HepG2 (cell line): ENCODE data around the gene HLF. TPM values are rescaled to one million over a fixed set of nuclear protein-coding genes. Genes with fewer than 3 reads are reported as not detected.
A peak's percentile ranks its signal among the peaks of the same experiment; 100 is the strongest.

Experiments used
- CENPT ChIP-seq: sonication (generic); formaldehyde crosslinking; IDR thresholded peaks from 2 replicates; pipeline ENCODE4 v1.8.0; 2022; ENCODE audit warnings: low read depth, mild to moderate bottlenecking, moderate library complexity, missing genetic modification reagents
- CHCHD3 ChIP-seq: sonication (generic); formaldehyde crosslinking; IDR thresholded peaks from 2 replicates; pipeline ENCODE4 v1.8.0; 2022; ENCODE audit warnings: mild to moderate bottlenecking, missing genetic modification reagents, moderate library complexity
- GPN1 ChIP-seq: sonication (generic); formaldehyde crosslinking; IDR thresholded peaks from 2 replicates; pipeline ENCODE4 v1.5.1; 2020; ENCODE audit warnings: missing genetic modification reagents, borderline replicate concordance
- HNRNPK ChIP-seq: fragments of 200-400 bp; formaldehyde crosslinking; IDR thresholded peaks from 2 replicates; pipeline ENCODE4 v1.6.1; 2018; ENCODE audit warnings: low read length, low read depth, moderate library complexity, mild to moderate bottlenecking; ENCODE audit not compliant: poor library complexity, severe bottlenecking
- HNRNPL ChIP-seq: fragments of 200-400 bp; formaldehyde crosslinking; IDR thresholded peaks from 2 replicates; pipeline ENCODE4 v1.6.1; 2017; ENCODE audit warnings: mild to moderate bottlenecking, low read depth, low read length
- JUNB ChIP-seq: sonication (generic); formaldehyde crosslinking; IDR thresholded peaks from 2 replicates; pipeline ENCODE4 v1.8.0; 2022; ENCODE audit warnings: missing genetic modification reagents, mild to moderate bottlenecking, borderline replicate concordance
- MTERF4 ChIP-seq: sonication (generic); formaldehyde crosslinking; IDR thresholded peaks from 2 replicates; pipeline ENCODE4 v1.8.0; 2023; ENCODE audit warnings: mild to moderate bottlenecking, missing genetic modification reagents
- NAIF1 ChIP-seq: sonication (generic); formaldehyde crosslinking; IDR thresholded peaks from 2 replicates; pipeline ENCODE4 v1.5.0; 2020; ENCODE audit warnings: mild to moderate bottlenecking, missing genetic modification reagents, borderline replicate concordance
- NFE2 ChIP-seq: sonication (generic); formaldehyde crosslinking; IDR thresholded peaks from 2 replicates; pipeline ENCODE4 v1.4.0; 2020; ENCODE audit warnings: missing genetic modification reagents
- RAD21 ChIP-seq: fragments of 450-650 bp; formaldehyde crosslinking; IDR thresholded peaks from 2 replicates; pipeline ENCODE4 v1.5.0; 2020; ENCODE audit warnings: mild to moderate bottlenecking
- TP53 ChIP-seq: sonication (generic); formaldehyde crosslinking; conservative IDR thresholded peaks from 2 replicates; pipeline ENCODE4 v1.4.0; 2020; ENCODE audit warnings: missing genetic modification reagents
- XBP1 ChIP-seq: sonication (generic); formaldehyde crosslinking; IDR thresholded peaks from 2 replicates; pipeline ENCODE4 v1.5.0; 2020; ENCODE audit warnings: missing genetic modification reagents
- ZBTB42 ChIP-seq: sonication (generic); formaldehyde crosslinking; IDR thresholded peaks from 2 replicates; pipeline ENCODE4 v1.5.0; 2020; ENCODE audit warnings: mild to moderate bottlenecking, missing genetic modification reagents
- ZFY ChIP-seq: sonication (generic); formaldehyde crosslinking; IDR thresholded peaks from 2 replicates; pipeline ENCODE4 v1.4.0; 2020; ENCODE audit warnings: missing genetic modification reagents
- ZNF230 ChIP-seq: sonication (generic); formaldehyde crosslinking; IDR thresholded peaks from 2 replicates; pipeline ENCODE4 v1.4.0; 2020; ENCODE audit warnings: mild to moderate bottlenecking, missing genetic modification reagents
- ZNF256 ChIP-seq: sonication (generic); formaldehyde crosslinking; conservative IDR thresholded peaks from 2 replicates; pipeline ENCODE4 v1.4.0; 2020; ENCODE audit warnings: missing genetic modification reagents
- ZNF33A ChIP-seq: sonication (generic); formaldehyde crosslinking; IDR thresholded peaks from 2 replicates; pipeline ENCODE4 v1.5.1; 2020; ENCODE audit warnings: missing genetic modification reagents, mild to moderate bottlenecking, moderate library complexity, borderline replicate concordance
- ZNF574 ChIP-seq: sonication (generic); formaldehyde crosslinking; IDR thresholded peaks from 2 replicates; pipeline ENCODE4 v1.4.0; 2020; ENCODE audit warnings: missing genetic modification reagents
- ZNF589 ChIP-seq: sonication (generic); formaldehyde crosslinking; conservative IDR thresholded peaks from 2 replicates; pipeline ENCODE4 v1.8.0; 2022; ENCODE audit warnings: mild to moderate bottlenecking, moderate library complexity, missing genetic modification reagents
- ZSCAN21 ChIP-seq: sonication (generic); formaldehyde crosslinking; IDR thresholded peaks from 2 replicates; pipeline ENCODE4 v1.8.0; 2022; ENCODE audit warnings: mild to moderate bottlenecking, missing genetic modification reagents, moderate library complexity, borderline replicate concordance
- polyA plus RNA-seq, 8 experiments: library from polyadenylated mRNA; depleted of rRNA in 3 of 8; stranded (reverse) in 7 of 8; unstranded in 1 of 8; fragments of >200 nt; fragmentation: Illumina TruSeq in 4 of 8; extraction: Trizol in 4 of 8; gene quantifications; 2 replicates each; pipeline versions ENCODE4 v1.2.1 to v1.2.3, GENCODE V29; 2011 to 2016; ENCODE audit warnings: low read depth in 4 of 8, missing spikeins in 1 of 8, mixed read lengths in 1 of 8; ENCODE audit not compliant: insufficient read depth in 1 of 8
- total RNA-seq, 5 experiments: library from RNA; depleted of rRNA; stranded (reverse); fragments of >200 nt; fragmentation: Illumina TruSeq; extraction: Trizol; gene quantifications; 2 replicates each; pipeline ENCODE4 v1.2.3, GENCODE V29; 2016; ENCODE audit warnings: low read depth in 1 of 5
- TF ChIP-seq, protein P1 (sequence below): sonication (generic); formaldehyde crosslinking; IDR thresholded peaks from 2 replicates; pipeline ENCODE4 v1.9.0; 2021; ENCODE audit warnings: missing genetic modification reagents, borderline replicate concordance
- TF ChIP-seq, protein P2 (sequence below): sonication (generic); formaldehyde crosslinking; IDR thresholded peaks from 2 replicates; pipeline ENCODE4 v1.4.0; 2020; ENCODE audit warnings: mild to moderate bottlenecking, missing genetic modification reagents

The HLF gene
- total and polyA plus RNA-seq, 2 of the 13 experiments (the other 11 are each of a cell fraction or from before 2014, with no cell fraction given) = 202 to 346 TPM

DNA sequence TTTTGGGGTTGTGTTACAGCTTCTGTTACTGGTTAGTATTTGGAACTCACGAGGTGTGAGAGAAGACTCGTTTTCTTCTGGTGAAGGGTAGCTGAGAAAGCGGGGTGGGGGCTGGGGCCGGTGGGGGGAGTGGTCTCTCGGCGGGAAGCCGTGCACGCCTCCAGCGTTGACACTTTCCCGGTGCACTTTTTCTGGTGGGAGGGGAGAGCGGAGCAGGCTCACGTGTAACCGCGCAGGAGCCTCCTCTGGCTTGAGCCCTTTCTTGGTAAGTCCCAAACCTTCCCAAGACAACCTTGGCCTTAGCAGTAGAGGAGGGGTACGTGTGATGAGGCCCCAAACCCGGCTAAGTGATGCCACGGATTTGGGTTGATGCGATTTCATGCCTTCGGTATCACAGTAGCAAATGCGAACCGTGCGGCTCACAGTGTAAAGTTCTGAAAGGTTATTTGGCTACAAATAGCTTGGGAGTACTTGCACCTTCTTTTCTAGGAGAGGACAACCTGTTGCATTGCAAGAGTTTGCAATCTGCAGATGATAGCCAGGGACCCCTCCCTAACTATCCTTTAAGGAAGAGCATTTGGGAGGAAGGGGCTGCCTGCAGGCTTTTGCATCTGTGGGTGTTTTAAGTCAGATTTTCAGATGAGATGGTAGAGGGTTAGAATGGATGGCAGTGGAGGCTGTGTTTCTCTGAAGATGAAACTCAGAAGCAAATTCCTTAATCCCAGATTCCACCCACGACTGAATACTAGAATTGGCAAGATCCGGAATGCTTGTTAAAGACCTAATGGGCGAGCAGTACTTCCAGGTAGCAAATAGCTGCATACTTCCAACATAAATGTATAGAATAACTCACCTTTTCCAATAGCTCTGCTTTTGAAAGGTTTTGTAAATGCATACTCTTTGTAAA is 1.5 kb downstream of the HLF start (continued):
- TF ChIP-seq ZBTB42 (CRISPR knock-in tag) (no peak), JUNB (CRISPR knock-in tag) (no peak), ZNF256 (CRISPR knock-in tag) (no peak), NAIF1 (CRISPR knock-in tag) (no peak), CHCHD3 (CRISPR knock-in tag) (no peak), TP53 (CRISPR knock-in tag) (no peak), GPN1 (CRISPR knock-in tag) (no peak), ZNF589 (CRISPR knock-in tag) (0 out of 2 replicates have a peak, but pooled peaks have one; percentile 10), RAD21 (CRISPR knock-in tag) (no peak), NFE2 (CRISPR knock-in tag) (0 out of 2 replicates have a peak, but pooled peaks have one; percentile 9), HNRNPK (no peak), ZNF33A (no peak), ZFY (CRISPR knock-in tag) (peak; percentile 45), ZNF574 (peak; percentile 62), ZNF230 (CRISPR knock-in tag) (no peak; the same call in 1 of the 2 replicates), XBP1 (CRISPR knock-in tag) (no peak), MTERF4 (CRISPR knock-in tag) (peak; percentile 57; the same call in 1 of the 2 replicates), CENPT (CRISPR knock-in tag) (no peak), ZSCAN21 (CRISPR knock-in tag) (peak; percentile 68; the same call in 1 of the 2 replicates), HNRNPL (no peak)
- TF ChIP-seq, protein P1, sequence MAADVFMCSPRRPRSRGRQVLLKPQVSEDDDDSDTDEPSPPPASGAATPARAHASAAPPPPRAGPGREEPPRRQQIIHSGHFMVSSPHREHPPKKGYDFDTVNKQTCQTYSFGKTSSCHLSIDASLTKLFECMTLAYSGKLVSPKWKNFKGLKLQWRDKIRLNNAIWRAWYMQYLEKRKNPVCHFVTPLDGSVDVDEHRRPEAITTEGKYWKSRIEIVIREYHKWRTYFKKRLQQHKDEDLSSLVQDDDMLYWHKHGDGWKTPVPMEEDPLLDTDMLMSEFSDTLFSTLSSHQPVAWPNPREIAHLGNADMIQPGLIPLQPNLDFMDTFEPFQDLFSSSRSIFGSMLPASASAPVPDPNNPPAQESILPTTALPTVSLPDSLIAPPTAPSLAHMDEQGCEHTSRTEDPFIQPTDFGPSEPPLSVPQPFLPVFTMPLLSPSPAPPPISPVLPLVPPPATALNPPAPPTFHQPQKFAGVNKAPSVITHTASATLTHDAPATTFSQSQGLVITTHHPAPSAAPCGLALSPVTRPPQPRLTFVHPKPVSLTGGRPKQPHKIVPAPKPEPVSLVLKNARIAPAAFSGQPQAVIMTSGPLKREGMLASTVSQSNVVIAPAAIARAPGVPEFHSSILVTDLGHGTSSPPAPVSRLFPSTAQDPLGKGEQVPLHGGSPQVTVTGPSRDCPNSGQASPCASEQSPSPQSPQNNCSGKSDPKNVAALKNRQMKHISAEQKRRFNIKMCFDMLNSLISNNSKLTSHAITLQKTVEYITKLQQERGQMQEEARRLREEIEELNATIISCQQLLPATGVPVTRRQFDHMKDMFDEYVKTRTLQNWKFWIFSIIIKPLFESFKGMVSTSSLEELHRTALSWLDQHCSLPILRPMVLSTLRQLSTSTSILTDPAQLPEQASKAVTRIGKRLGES (CRISPR knock-in tag) = no peak
- TF ChIP-seq, protein P2, sequence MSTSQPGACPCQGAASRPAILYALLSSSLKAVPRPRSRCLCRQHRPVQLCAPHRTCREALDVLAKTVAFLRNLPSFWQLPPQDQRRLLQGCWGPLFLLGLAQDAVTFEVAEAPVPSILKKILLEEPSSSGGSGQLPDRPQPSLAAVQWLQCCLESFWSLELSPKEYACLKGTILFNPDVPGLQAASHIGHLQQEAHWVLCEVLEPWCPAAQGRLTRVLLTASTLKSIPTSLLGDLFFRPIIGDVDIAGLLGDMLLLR = 0 out of 2 replicates have a peak, but pooled peaks have one; percentile 19
